Smooth muscle cell (in vitro differentiated cells): ENCODE results near the gene NSMCE3. TPM values are rescaled to one million over a fixed set of nuclear protein-coding genes. Genes with fewer than 3 reads are reported as not detected.
A peak's percentile ranks its signal among the peaks of the same experiment; 100 is the strongest.

Experiments used
- DNase-seq: peaks from one replicate; lab custom pipeline; 2025; ENCODE audit not compliant: unreplicated experiment; lab: John Stamatoyannopoulos, UW
- H2AFZ ChIP-seq: fragments of 200-600 bp; sonication (generic); 2 replicates; pipeline ENCODE4 v1.6.0; 2016; ENCODE audit warnings: antibody characterized with exemption, low read depth, mild to moderate bottlenecking
- H3F3A ChIP-seq: fragments of 200-600 bp; sonication (generic); 2 replicates; pipeline ENCODE4 v1.6.0; 2017; ENCODE audit warnings: antibody characterized with exemption, low read depth
- H3K27ac ChIP-seq: fragments of 200-600 bp; sonication (generic); 2 replicates; pipeline ENCODE4 v1.5.1; 2016; ENCODE audit warnings: low read depth, mild to moderate bottlenecking
- H3K27me3 ChIP-seq: fragments of 200-600 bp; sonication (generic); 2 replicates; pipeline ENCODE4 v1.6.1; 2016; ENCODE audit warnings: low read depth, mild to moderate bottlenecking
- H3K36me3 ChIP-seq: fragments of 200-600 bp; sonication (generic); 2 replicates; pipeline ENCODE4 v1.5.1; 2016; ENCODE audit warnings: low read depth
- H3K4me1 ChIP-seq: fragments of 200-600 bp; sonication (generic); 2 replicates; pipeline ENCODE4 v1.5.1; 2016; ENCODE audit warnings: low read depth
- H3K4me2 ChIP-seq: fragments of 200-600 bp; sonication (generic); 2 replicates; pipeline ENCODE4 v1.6.0; 2016; ENCODE audit warnings: mild to moderate bottlenecking
- H3K4me3 ChIP-seq: fragments of 200-600 bp; sonication (generic); 2 replicates; pipeline ENCODE4 v1.5.1; 2016; ENCODE audit warnings: mild to moderate bottlenecking
- H3K79me2 ChIP-seq: fragments of 200-600 bp; sonication (generic); 2 replicates; pipeline ENCODE4 v1.6.0; 2016; ENCODE audit warnings: low read depth, mild to moderate bottlenecking
- H3K9ac ChIP-seq: fragments of 200-600 bp; sonication (generic); 2 replicates; pipeline ENCODE4 v1.6.0; 2016; ENCODE audit warnings: low read depth
- H3K9me3 ChIP-seq: fragments of 200-600 bp; sonication (generic); replicated peaks from 2 replicates; pipeline ENCODE4 v1.5.1; 2016; ENCODE audit warnings: low read depth
- H4K20me1 ChIP-seq: fragments of 200-600 bp; sonication (generic); 2 replicates; pipeline ENCODE4 v1.6.0; 2016; ENCODE audit warnings: low read depth
- WGBS: methylation state at CpG from one replicate; pipeline ENCODE4 v1.1.7; 2016; ENCODE audit warnings: low lambda C conversion rate; 5-methylcytosine and 5-hydroxymethylcytosine counted together
- polyA plus RNA-seq: library from polyadenylated mRNA; unstranded; fragments of >200 nt; fragmentation: Nextera tagmentation; extraction: Ambion mirVana; gene quantifications from 2 replicates; pipeline ENCODE4 v1.2.1, GENCODE V29; 2016
- total RNA-seq: library from RNA; depleted of rRNA; stranded (reverse); fragments of >200 nt; gene quantifications from 2 replicates; pipeline ENCODE4 v1.2.3, GENCODE V29; 2014
- TF ChIP-seq, protein P1 (sequence below): fragments of 200-600 bp; sonication (generic); IDR thresholded peaks from 2 replicates; pipeline ENCODE4 v1.5.1; 2017; ENCODE audit warnings: borderline replicate concordance, mild to moderate bottlenecking, antibody characterized with exemption; ENCODE audit not compliant: insufficient read depth, poor library complexity, severe bottlenecking

NSMCE3 gene
- total and polyA plus RNA-seq, 2 experiments from 2014 or later, result 19.0 to 19.4 TPM

DNA sequence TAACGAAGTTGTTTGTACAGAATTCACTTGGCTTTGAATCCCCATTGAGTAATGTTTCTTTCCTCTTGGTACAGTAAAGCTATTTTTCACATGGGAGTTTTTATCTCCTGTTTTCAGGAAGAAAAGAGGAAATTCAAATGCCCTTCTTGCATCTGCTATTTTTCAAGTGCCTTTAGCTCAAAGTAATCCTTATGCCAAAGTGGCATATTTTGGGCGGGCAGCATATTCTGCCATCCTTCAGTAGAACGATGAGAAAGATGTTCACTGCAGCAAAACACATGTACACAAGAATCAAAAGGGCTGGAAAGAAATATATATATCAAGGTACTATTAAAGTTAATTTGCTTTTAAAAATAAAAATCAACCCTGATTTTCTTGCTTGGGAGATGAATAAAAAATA, 5.3 kb upstream of the NSMCE3 start:
- no peaks in the 10 kb centered on the region for H3K36me3 ChIP-seq
- H3K4me3 ChIP-seq, result no peak overlapping the region
- no peak overlapping the region for H3K9ac ChIP-seq
- H3K27ac ChIP-seq, result no peak overlapping the region
- H3K4me1 ChIP-seq, result peaks cover 9% of the 10 kb centered on the region
- WGBS, result 89% methylated on average over 3 of the region's 3 CpGs
- TF ChIP-seq, protein P1, sequence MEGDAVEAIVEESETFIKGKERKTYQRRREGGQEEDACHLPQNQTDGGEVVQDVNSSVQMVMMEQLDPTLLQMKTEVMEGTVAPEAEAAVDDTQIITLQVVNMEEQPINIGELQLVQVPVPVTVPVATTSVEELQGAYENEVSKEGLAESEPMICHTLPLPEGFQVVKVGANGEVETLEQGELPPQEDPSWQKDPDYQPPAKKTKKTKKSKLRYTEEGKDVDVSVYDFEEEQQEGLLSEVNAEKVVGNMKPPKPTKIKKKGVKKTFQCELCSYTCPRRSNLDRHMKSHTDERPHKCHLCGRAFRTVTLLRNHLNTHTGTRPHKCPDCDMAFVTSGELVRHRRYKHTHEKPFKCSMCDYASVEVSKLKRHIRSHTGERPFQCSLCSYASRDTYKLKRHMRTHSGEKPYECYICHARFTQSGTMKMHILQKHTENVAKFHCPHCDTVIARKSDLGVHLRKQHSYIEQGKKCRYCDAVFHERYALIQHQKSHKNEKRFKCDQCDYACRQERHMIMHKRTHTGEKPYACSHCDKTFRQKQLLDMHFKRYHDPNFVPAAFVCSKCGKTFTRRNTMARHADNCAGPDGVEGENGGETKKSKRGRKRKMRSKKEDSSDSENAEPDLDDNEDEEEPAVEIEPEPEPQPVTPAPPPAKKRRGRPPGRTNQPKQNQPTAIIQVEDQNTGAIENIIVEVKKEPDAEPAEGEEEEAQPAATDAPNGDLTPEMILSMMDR, result no peak
- no peak overlapping the region for H2AFZ ChIP-seq
- H3K9me3 ChIP-seq, result no peaks in the 10 kb centered on the region
- H3K79me2 ChIP-seq, result no peaks in the 10 kb centered on the region
- H3F3A ChIP-seq, result no peaks in the 10 kb centered on the region
- H3K4me2 ChIP-seq, result no peak overlapping the region
- no peaks in the 10 kb centered on the region for H4K20me1 ChIP-seq
- no peaks in the 10 kb centered on the region for H3K27me3 ChIP-seq
- DNase-seq, result no peak

GRCh38 chr15:29272219-29272618, 2.6 kb upstream of the NSMCE3 start:
- Histone ChIP-seq H3K9me3 (no peaks in the 10 kb centered on the region), H3K79me2 (peaks cover 22% of the 10 kb centered on the region), H3K27ac (no peak overlapping the region), H3K4me3 (no peak overlapping the region), H3K4me2 (no peak overlapping the region), H3K4me1 (peaks cover 16% of the 10 kb centered on the region), H4K20me1 (peaks cover 15% of the 10 kb centered on the region), H3K27me3 (no peaks in the 10 kb centered on the region), H2AFZ (no peak overlapping the region), H3K36me3 (no peaks in the 10 kb centered on the region), H3F3A (no peaks in the 10 kb centered on the region), H3K9ac (no peak overlapping the region)
- DNase-seq, result no peak
- 94% methylated on average over 5 of the region's 5 CpGs for WGBS
- TF ChIP-seq, protein P1, result no peak

DNA sequence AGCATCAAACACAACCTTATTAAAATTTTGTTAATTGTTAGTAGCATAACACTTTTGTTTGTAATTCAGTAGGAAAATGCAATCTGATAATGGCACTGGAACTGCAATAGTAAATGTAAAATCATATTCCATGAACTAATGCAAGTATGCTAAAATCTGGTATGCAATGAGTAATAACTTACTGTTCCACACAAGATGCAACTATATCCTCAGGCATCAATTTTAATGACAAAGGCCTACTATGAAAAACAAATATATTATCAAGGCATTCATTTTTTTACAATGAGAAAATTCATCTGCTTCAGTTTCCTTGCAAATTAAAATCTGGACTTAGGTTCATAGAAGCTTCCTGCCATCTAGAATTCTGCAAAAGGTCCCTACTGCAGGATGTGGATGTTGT, 1.4 kb upstream of the NSMCE3 start:
- Histone ChIP-seq H3K4me2 (peak overlapping the region; percentile 94), H3K9me3 (no peaks in the 10 kb centered on the region), H3K4me1 (peaks cover 22% of the 10 kb centered on the region), H3K27me3 (no peaks in the 10 kb centered on the region), H3K36me3 (no peaks in the 10 kb centered on the region), H3K79me2 (peaks cover 29% of the 10 kb centered on the region), H2AFZ (peak overlapping the region; percentile 91), H3K27ac (peak overlapping the region; percentile 96), H3K4me3 (no peak overlapping the region), H3F3A (no peaks in the 10 kb centered on the region), H4K20me1 (peaks cover 27% of the 10 kb centered on the region), H3K9ac (peak overlapping the region; percentile 45)
- DNase-seq, result no peak
- TF ChIP-seq, protein P1, result no peak

GRCh38 chr15:29270169-29270955, 740 bp upstream of the NSMCE3 start:
- H3K36me3 ChIP-seq, result no peaks in the 10 kb centered on the region
- H3K9ac ChIP-seq, result peak overlapping the region; percentile 93
- peaks cover 22% of the 10 kb centered on the region for H3K4me1 ChIP-seq
- TF ChIP-seq, protein P1, result no peak
- peaks cover 28% of the 10 kb centered on the region for H4K20me1 ChIP-seq
- 10% methylated on average over 8 of the region's 8 CpGs for WGBS
- H2AFZ ChIP-seq, result peak overlapping the region; percentile 91
- peak overlapping the region; percentile 94 for H3K4me2 ChIP-seq
- H3F3A ChIP-seq, result no peaks in the 10 kb centered on the region
- peak overlapping the region; percentile 96 for H3K27ac ChIP-seq
- H3K79me2 ChIP-seq, result peaks cover 29% of the 10 kb centered on the region
- no peaks in the 10 kb centered on the region for H3K27me3 ChIP-seq
- H3K9me3 ChIP-seq, result no peaks in the 10 kb centered on the region
- DNase-seq, result no peak
- H3K4me3 ChIP-seq, result peak overlapping the region; percentile 94
